ENCODE data around the gene STUB1.
"Not testable (repeated sequence)": the region's sequence is repeated elsewhere in the genome, so short reads cannot be mapped to it uniquely, and the experiment has no call there.

Gene STUB1

GRCh38 chr16:680967-681745, 946 bp downstream of the STUB1 start:
- DNase-seq = no peak

- DNase-seq = no peak
Measured at GRCh38 chr16:681746-682427, 1.7 kb downstream of the STUB1 start.

- no peak for DNase-seq
Measured at GRCh38 chr16:682493-683395, 2.5 kb downstream of the STUB1 start.

- DNase-seq = no peak
Measured at GRCh38 chr16:683396-684070, 3.3 kb downstream of the STUB1 start.

- peak; percentile 94 for DNase-seq
Measured at GRCh38 chr16:684071-684794, 4.0 kb downstream of the STUB1 start, which contains the start of gene JMJD8. Gene JMJD8, minus strand, starts transcription at chr16:684334. Its CDS starts 15 bp downstream, at chr16:684319.

GRCh38 chr16:684961-685696, 4.9 kb downstream of the STUB1 start:
- DNase-seq = no peak

- no peak for DNase-seq
Measured at GRCh38 chr16:685967-686366, 5.8 kb downstream of the STUB1 start.

GRCh38 chr16:686459-687260, 6.5 kb downstream of the STUB1 start:
- no peak for DNase-seq

- no peak for DNase-seq
Measured at GRCh38 chr16:687499-687898, 7.3 kb downstream of the STUB1 start.

GRCh38 chr16:689175-689897, 9.1 kb downstream of the STUB1 start:
- DNase-seq = no peak

GRCh38 chr16:691242-691641, 11.0 kb downstream of the STUB1 start:
- not testable (repeated sequence) for DNase-seq

- no peak for DNase-seq
Measured at GRCh38 chr16:692356-693108, 12.3 kb downstream of the STUB1 start.

- DNase-seq = no peak
Measured at GRCh38 chr16:693364-693763, 13.2 kb downstream of the STUB1 start.

- DNase-seq = no peak
Measured at GRCh38 chr16:693766-694165, 13.6 kb downstream of the STUB1 start.

- DNase-seq = no peak
Measured at GRCh38 chr16:694187-694862, 14.1 kb downstream of the STUB1 start.

GRCh38 chr16:694863-695354, 14.7 kb downstream of the STUB1 start:
- DNase-seq = no peak

GRCh38 chr16:695355-696089, 15.3 kb downstream of the STUB1 start:
- DNase-seq = peak; percentile 53

Data from effector CD4-positive, alpha-beta T cell (primary cell).